GM12875 (cell line): ENCODE measurements around the gene TAF11L6.
"Not testable (repeated sequence)": the region's sequence is repeated elsewhere in the genome, so short reads cannot be mapped to it uniquely, and the experiment has no call there.

ENCODE experiments used
- H3K4me3 ChIP-seq: one replicate; pipeline ENCODE4 v1.5.1; 2011; ENCODE audit warnings: low read depth, low read length, control low read depth
- CTCF ChIP-seq: IDR thresholded peaks from 2 replicates; pipeline ENCODE4 v1.5.1; 2011; ENCODE audit warnings: low read depth, mild to moderate bottlenecking, control low read depth, inconsistent platforms, low read length, moderate library complexity, borderline replicate concordance; ENCODE audit not compliant: insufficient read depth

The TAF11L6 gene

GRCh38 chr5:17511775-17512325 is 16.6 kb upstream of the TAF11L6 start:
- TF ChIP-seq CTCF, result no peak
- H3K4me3 ChIP-seq, result no peak overlapping the region

GRCh38 chr5:17517526-17517925 is 10.9 kb upstream of the TAF11L6 start:
- H3K4me3 ChIP-seq, result not testable (repeated sequence)

GRCh38 chr5:17518067-17518466 is 10.4 kb upstream of the TAF11L6 start, which contains the start of gene TAF11L3:
Gene TAF11L3 (plus strand): TSS chr5:17518367.
- H3K4me3 ChIP-seq, result not testable (repeated sequence)

- not testable (repeated sequence) for H3K4me3 ChIP-seq
These were observed 9.0 kb upstream of the TAF11L6 start for GRCh38 chr5:17519508-17519907.

GRCh38 chr5:17521501-17521900 is 7.0 kb upstream of the TAF11L6 start, which contains the start of gene TAF11L4:
Gene TAF11L4 (plus strand): TSS chr5:17521801.
- not testable (repeated sequence) for H3K4me3 ChIP-seq

GRCh38 chr5:17524935-17525334 is 3.5 kb upstream of the TAF11L6 start, which contains the start of gene TAF11L5:
Gene TAF11L5 (plus strand): TSS chr5:17525235.
- not testable (repeated sequence) for H3K4me3 ChIP-seq

- not testable (repeated sequence) for H3K4me3 ChIP-seq
These were observed 2.0 kb upstream of the TAF11L6 start for GRCh38 chr5:17526504-17526903.
